ENCODE results near the gene SAPCD2. TPM values are rescaled to one million over a fixed set of nuclear protein-coding genes. Genes with fewer than 3 reads are reported as not detected.

The SAPCD2 gene
- total RNA-seq, 2 experiments from 2014 or later, result 13.5 to 13.7 TPM

GRCh38 chr9:137097761-137098462 is 27.6 kb upstream of the SAPCD2 start:
- H3K27me3 Mint-ChIP-seq, result no peaks in the 10 kb centered on the region
- intact Hi-C loops (cut with micrococcal nuclease), result no loop called here
- no peak for TF ChIP-seq CTCF (IDR thresholded peaks at IDR 0.05)
- CTCF ChIA-PET, result interaction anchor here (0.9 kb wide), 1 partner anchor 11 kb away, joined by 3 read pairs; the partner anchor contains the start of gene MAN1B1
- H3K4me1 Mint-ChIP-seq (ENCODE audit: low read depth), result peaks cover 23% of the 10 kb centered on the region
- no peaks in the 10 kb centered on the region for H3K9me3 Mint-ChIP-seq
- peaks cover 21% of the 10 kb centered on the region for H3K36me3 Mint-ChIP-seq (ENCODE audit: low read depth)
- no peak overlapping the region for H3K27ac Mint-ChIP-seq
- ATAC-seq (no peak), DNase-seq (no peak)
- no peak overlapping the region for H3K4me3 Mint-ChIP-seq
- POLR2A ChIA-PET, result interaction anchor here (0.8 to 1.0 kb wide), 2 partner anchors 10 to 125 kb away, joined by 3 read pairs; no protein-coding TSS in a partner anchor

DNA sequence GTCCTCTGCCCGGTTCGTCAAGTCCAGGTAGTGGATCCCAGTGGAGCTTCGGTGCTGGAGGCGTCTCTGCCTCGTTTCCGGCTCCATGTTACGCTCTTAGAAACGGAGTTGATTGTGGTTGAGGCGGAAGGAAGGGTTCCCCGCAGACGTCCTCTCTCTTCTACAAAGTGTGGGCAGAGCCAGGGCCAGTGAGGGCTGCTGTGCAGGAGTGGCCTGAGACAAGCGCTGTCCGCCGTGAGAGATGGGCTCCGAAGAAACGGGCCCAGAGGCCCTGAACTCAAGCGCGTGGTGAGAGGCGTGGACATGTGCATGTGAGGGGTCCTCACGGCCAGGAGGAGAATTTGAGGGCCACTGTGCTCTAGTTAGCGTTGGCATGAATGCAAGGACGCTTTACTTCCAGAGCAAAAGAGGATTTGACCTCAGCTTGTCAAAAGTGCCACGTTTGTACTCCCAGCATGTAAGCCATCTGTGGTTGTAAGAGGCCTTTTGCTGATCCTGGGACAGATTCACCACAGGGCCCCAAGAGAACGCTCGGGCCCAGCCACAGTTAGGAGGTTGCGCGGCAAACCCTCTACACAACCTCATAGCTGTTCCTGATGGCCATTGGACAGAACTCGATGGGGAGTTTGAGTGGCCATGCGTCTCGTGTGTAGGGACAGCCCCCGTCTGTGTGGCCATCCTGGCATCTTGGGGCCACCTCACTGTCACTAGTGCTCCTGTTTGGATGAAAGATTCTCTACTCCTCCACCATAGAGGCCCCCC is 26.6 kb upstream of the SAPCD2 start:
- POLR2A ChIA-PET, result interaction anchor here (0.8 to 1.1 kb wide), 5 partner anchors 9 to 126 kb away, joined by 3 read pairs; no protein-coding TSS in a partner anchor
- CTCF ChIA-PET, result interaction anchor here (0.9 to 1.9 kb wide), 6 partner anchors 10 to 140 kb away, joined by 3 to 12 read pairs (median 10); partner anchors contain the start of genes MAN1B1 and RNF224
- Mint-ChIP-seq H3K9me3 (no peaks in the 10 kb centered on the region), H3K4me3 (peak overlapping the region; percentile 78), H3K4me1 (ENCODE audit: low read depth) (peaks cover 23% of the 10 kb centered on the region), H3K36me3 (ENCODE audit: low read depth) (peaks cover 21% of the 10 kb centered on the region), H3K27ac (peak overlapping the region; percentile 91), H3K27me3 (no peaks in the 10 kb centered on the region)
- no peak for TF ChIP-seq CTCF (IDR thresholded peaks at IDR 0.05)
- ATAC-seq (no peak), DNase-seq (no peak)
- intact Hi-C loops (cut with micrococcal nuclease), result no loop called here

- Mint-ChIP-seq H3K27ac (peak overlapping the region; percentile 91), H3K27me3 (no peaks in the 10 kb centered on the region), H3K9me3 (no peaks in the 10 kb centered on the region), H3K36me3 (ENCODE audit: low read depth) (peaks cover 23% of the 10 kb centered on the region), H3K4me3 (peak overlapping the region; percentile 78), H3K4me1 (ENCODE audit: low read depth) (peaks cover 23% of the 10 kb centered on the region)
- CTCF ChIA-PET, result interaction anchor here (0.7 to 1.9 kb wide), 25 partner anchors 9 to 161 kb away, joined by 3 to 17 read pairs (median 4); partner anchors contain the start of genes MAN1B1, NPDC1, RNF224 and SAPCD2
- POLR2A ChIA-PET, result interaction anchor here (0.6 to 1.6 kb wide), 12 partner anchors 9 to 145 kb away, joined by 3 to 12 read pairs (median 4); partner anchors contain the start of genes DPP7, MAN1B1, SAPCD2 and UAP1L1
- intact Hi-C loops (cut with micrococcal nuclease), result no loop called here
- peak; percentile 95 for DNase-seq
- ATAC-seq, result peak; percentile 97
- peak; percentile 74 for TF ChIP-seq CTCF (IDR thresholded peaks at IDR 0.05)
Observed at GRCh38 chr9:137095664-137096517, 25.5 kb upstream of the SAPCD2 start.

DNA sequence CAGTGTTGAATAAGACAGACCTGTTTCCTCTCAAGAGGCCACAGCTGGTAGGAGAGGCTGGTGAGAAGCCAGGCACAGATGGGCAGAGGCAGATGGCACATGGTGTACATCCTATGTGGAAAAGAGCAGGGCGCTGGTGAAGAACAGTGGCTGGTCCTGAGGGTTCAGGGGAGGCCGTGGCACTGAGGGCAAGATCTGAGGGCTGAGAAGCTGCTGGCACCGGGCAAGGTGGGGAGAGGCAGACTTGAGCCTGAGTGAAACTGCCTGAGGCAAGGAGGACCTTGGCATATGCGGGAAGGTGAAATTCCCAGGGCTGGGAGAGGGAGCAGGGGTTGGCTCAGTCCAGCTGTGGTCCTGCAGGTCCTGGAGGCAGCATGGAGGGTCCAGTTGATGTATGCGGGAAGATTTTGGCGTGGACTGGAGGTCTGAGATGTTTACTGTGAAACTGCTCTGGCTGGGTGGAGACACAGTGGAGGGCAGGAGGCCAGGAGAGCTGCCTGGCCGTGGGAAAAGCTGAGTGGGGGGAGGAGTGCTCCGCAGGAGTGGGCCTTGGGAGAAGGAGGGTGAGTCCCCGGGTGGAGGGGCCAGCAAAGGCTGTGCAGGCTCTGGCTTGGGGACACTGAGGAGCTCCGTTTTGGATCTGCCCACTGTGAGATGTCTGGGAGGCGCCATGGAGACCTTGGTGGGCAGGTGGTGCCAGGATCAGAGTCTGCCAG is 19.0 kb upstream of the SAPCD2 start:
- H3K9me3 Mint-ChIP-seq, result no peaks in the 10 kb centered on the region
- POLR2A ChIA-PET, result interaction anchor here (2.5 kb wide), 1 partner anchor 151 kb away, joined by 8 read pairs; no protein-coding TSS in a partner anchor
- intact Hi-C loops (cut with micrococcal nuclease), result no loop called here

More for the DNA sequence above, 19.0 kb upstream of the SAPCD2 start:
- H3K4me1 Mint-ChIP-seq (ENCODE audit: low read depth), result peaks cover 31% of the 10 kb centered on the region
- H3K4me3 Mint-ChIP-seq, result no peak overlapping the region
- no peak for TF ChIP-seq CTCF (IDR thresholded peaks at IDR 0.05)
- DNase-seq (no peak), ATAC-seq (no peak)
- H3K27me3 Mint-ChIP-seq, result no peaks in the 10 kb centered on the region
- CTCF ChIA-PET, result interaction anchor here (0.6 to 3.7 kb wide), 3 partner anchors 21 to 657 kb away, joined by 3 to 14 read pairs (median 8); no protein-coding TSS in a partner anchor
- peaks cover 7% of the 10 kb centered on the region for H3K36me3 Mint-ChIP-seq (ENCODE audit: low read depth)
- H3K27ac Mint-ChIP-seq, result no peak overlapping the region
